IMR-90 (cell line): ENCODE measurements around the gene STOX2. TPM values are rescaled to one million over a fixed set of nuclear protein-coding genes. Genes with fewer than 3 reads are reported as not detected.

Experiments used
- ATAC-seq: fragments of 200-7000 bp; cut with Tn5 transposase; 2 replicates; pipeline ENCODE4 v1.9.1; 2020; ENCODE audit warnings: low read depth, mild to moderate bottlenecking, moderate library complexity
- BruUV-seq: library from RNA; stranded (reverse); fragments of 400-500 nt; replicated peaks from 2 replicates; lab custom pipeline; 2021; lab: Mats Ljungman, UMichigan
- CTCF ChIA-PET: fragments of 300-600 bp; formaldehyde crosslinking; extraction: SDS; loops from one replicate; lab custom pipeline; 2021; ENCODE audit warnings: antibody characterized with exemption; lab: Yijun Ruan, JAX
- POLR2A ChIA-PET: fragments of 300-600 bp; sonication (Branson Sonifier 250); formaldehyde crosslinking; loops from one replicate; lab custom pipeline; 2022; ENCODE audit warnings: antibody characterized with exemption; ENCODE audit not compliant: unreplicated experiment; lab: Charles Lee
- DNase-seq: peaks from one replicate; pipeline ENCODE4 v3.0.0; 2013
- H2AFZ ChIP-seq: replicated peaks from 2 replicates; pipeline ENCODE3; 2013; ENCODE audit warnings: low read length, mild to moderate bottlenecking; ENCODE audit not compliant: poor library complexity
- H2AK5ac ChIP-seq: 2 replicates; pipeline ENCODE4 v1.6.1; 2013; ENCODE audit warnings: low read depth, low read length, inconsistent platforms
- H2AK9ac ChIP-seq: replicated peaks from 2 replicates; pipeline ENCODE3; 2013; ENCODE audit warnings: mild to moderate bottlenecking, low read depth, low read length, moderate library complexity; ENCODE audit not compliant: poor library complexity
- H2BK120ac ChIP-seq: 2 replicates; pipeline ENCODE4 v1.6.1; 2013; ENCODE audit warnings: low read depth, low read length, inconsistent platforms
- H2BK15ac ChIP-seq: 3 replicates; pipeline ENCODE4 v1.6.1; 2013; ENCODE audit warnings: low read depth, low read length, inconsistent platforms
- H2BK20ac ChIP-seq: 2 replicates; pipeline ENCODE4 v1.6.1; 2013; ENCODE audit warnings: low read depth, mild to moderate bottlenecking, inconsistent platforms, low read length, moderate library complexity
- H2BK5ac ChIP-seq: 2 replicates; pipeline ENCODE4 v1.6.1; 2013; ENCODE audit warnings: mild to moderate bottlenecking, low read depth, low read length, inconsistent platforms; ENCODE audit not compliant: poor library complexity, severe bottlenecking
- H3K14ac ChIP-seq: replicated peaks from 2 replicates; pipeline ENCODE4 v1.6.1; 2013; ENCODE audit warnings: low read depth, low read length, inconsistent platforms
- H3K18ac ChIP-seq: 2 replicates; pipeline ENCODE4 v1.6.1; 2013; ENCODE audit warnings: low read depth, low read length, control low read depth
- H3K23ac ChIP-seq: 2 replicates; pipeline ENCODE4 v1.6.1; 2013; ENCODE audit warnings: low read depth, low read length, inconsistent platforms
- H3K27ac ChIP-seq: 2 replicates; pipeline ENCODE4 v1.5.1; 2013; ENCODE audit warnings: mild to moderate bottlenecking, control low read depth, low read length; ENCODE audit not compliant: insufficient read depth
- H3K27me3 ChIP-seq: 2 replicates; pipeline ENCODE4 v1.6.1; 2013; ENCODE audit warnings: low read length; ENCODE audit not compliant: control insufficient read depth, insufficient read depth
- H3K36me3 ChIP-seq: 2 replicates; pipeline ENCODE4 v1.6.1; 2013; ENCODE audit warnings: low read length, mixed read lengths; ENCODE audit not compliant: control insufficient read depth, insufficient read depth
- H3K4ac ChIP-seq: 2 replicates; pipeline ENCODE4 v1.6.1; 2013; ENCODE audit warnings: low read depth, low read length, inconsistent platforms
- H3K4me1 ChIP-seq: 2 replicates; pipeline ENCODE4 v1.6.1; 2013; ENCODE audit warnings: low read length, mixed read lengths; ENCODE audit not compliant: control insufficient read depth, insufficient read depth
- H3K4me2 ChIP-seq: 2 replicates; pipeline ENCODE4 v1.6.1; 2013; ENCODE audit warnings: low read depth, mild to moderate bottlenecking, control low read depth, low read length, moderate library complexity
- H3K4me3 ChIP-seq: 2 replicates; pipeline ENCODE4 v1.5.1; 2013; ENCODE audit warnings: low read depth, mild to moderate bottlenecking, control low read depth, low read length, moderate library complexity; ENCODE audit not compliant: insufficient read depth
- H3K56ac ChIP-seq: 2 replicates; pipeline ENCODE4 v1.6.1; 2013; ENCODE audit warnings: low read length, inconsistent platforms; ENCODE audit not compliant: insufficient read depth; ENCODE audit errors: extremely low read depth
- H3K79me1 ChIP-seq, 2 experiments: 2 replicates each; pipeline ENCODE4 v1.6.1; 2013; ENCODE audit warnings: low read length in 2 of 2, inconsistent platforms in 1 of 2, low read depth in 1 of 2
- H3K9ac ChIP-seq: 2 replicates; pipeline ENCODE4 v1.6.1; 2013; ENCODE audit warnings: low read depth, low read length, control low read depth
- H3K9me1 ChIP-seq: 2 replicates; pipeline ENCODE4 v1.6.1; 2013; ENCODE audit warnings: low read length, inconsistent platforms; ENCODE audit not compliant: insufficient read depth
- H3K9me3 ChIP-seq: 2 replicates; pipeline ENCODE4 v1.6.1; 2013; ENCODE audit warnings: low read length; ENCODE audit not compliant: control insufficient read depth, insufficient read depth
- H4K20me1 ChIP-seq: 2 replicates; pipeline ENCODE4 v1.6.1; 2013; ENCODE audit warnings: low read length, inconsistent platforms; ENCODE audit not compliant: insufficient read depth
- H4K5ac ChIP-seq: 2 replicates; pipeline ENCODE4 v1.6.1; 2013; ENCODE audit warnings: mild to moderate bottlenecking, low read depth, low read length, control low read depth
- H4K8ac ChIP-seq, 2 experiments: 2 replicates each; pipeline ENCODE4 v1.6.1; 2013; ENCODE audit warnings: low read depth in 2 of 2, low read length in 2 of 2, control low read depth in 1 of 2, inconsistent platforms in 1 of 2
- H4K91ac ChIP-seq: 2 replicates; pipeline ENCODE4 v1.6.1; 2013; ENCODE audit warnings: low read depth, low read length, inconsistent platforms; ENCODE audit not compliant: insufficient read depth
- BHLHE40 ChIP-seq: fragments of 150-350 bp; IDR thresholded peaks from 2 replicates; pipeline ENCODE4 v1.6.1; 2016; ENCODE audit warnings: mild to moderate bottlenecking, low read depth, low read length
- CHD1 ChIP-seq: IDR thresholded peaks from 2 replicates; pipeline ENCODE4 v1.6.1; 2012; ENCODE audit warnings: low read depth, low read length, improper control_type of control experiment
- FOS ChIP-seq: fragments of 150-350 bp; IDR thresholded peaks from 2 replicates; pipeline ENCODE4 v1.6.1; 2016; ENCODE audit warnings: low read depth, low read length
- MAZ ChIP-seq: IDR thresholded peaks from 2 replicates; pipeline ENCODE4 v1.6.1; 2012; ENCODE audit warnings: low read depth, mild to moderate bottlenecking, low read length, improper control_type of control experiment, moderate library complexity, borderline replicate concordance
- POLR2A ChIP-seq: IDR thresholded peaks from 2 replicates; pipeline ENCODE4 v1.6.1; 2012; ENCODE audit warnings: mild to moderate bottlenecking, low read depth, low read length
- RAD21 ChIP-seq: IDR thresholded peaks from 2 replicates; pipeline ENCODE4 v1.6.1; 2012; ENCODE audit warnings: low read length, improper control_type of control experiment
- SMC3 ChIP-seq: fragments of 150-350 bp; IDR thresholded peaks from 2 replicates; pipeline ENCODE4 v1.6.1; 2016; ENCODE audit warnings: low read depth, mild to moderate bottlenecking, antibody characterized with exemption, low read length, moderate library complexity
- WGBS, 2 experiments: methylation state at CpG; one replicate each; pipeline versions ENCODE4 v1.1.5 to v1.1.7; 2013; ENCODE audit warnings: missing lambda C conversion rate in 2 of 2; ENCODE audit not compliant: insufficient read length in 1 of 2; ENCODE audit errors: extremely low coverage in 2 of 2; 5-methylcytosine and 5-hydroxymethylcytosine counted together
- dilution Hi-C: fragments of 300-500 bp; cut with HindIII; formaldehyde crosslinking; loops from one replicate; pipeline ENCODE4 v1.14.3; 2018; ENCODE audit warnings: low sequenced_read_pairs; ENCODE audit not compliant: unreplicated experiment
- in situ Hi-C: fragments of 300-500 bp; cut with MboI; formaldehyde crosslinking; loops from 3 replicates; pipeline ENCODE4 v1.14.3; 2019; ENCODE audit warnings: low sequenced_read_pairs, inconsistent platforms, mixed read lengths
- intact Hi-C: fragments of 100-400 bp; cut with micrococcal nuclease; formaldehyde crosslinking; loops from 2 replicates; pipeline ENCODE4 v1.10.0; 2022
- polyA plus RNA-seq, 3 experiments: library from polyadenylated mRNA; depleted of rRNA; stranded (reverse); fragments of >200 nt; gene quantifications; 2 replicates each; pipeline ENCODE4 v1.2.3, GENCODE V29; 2012; ENCODE audit warnings: low replicate concordance in 1 of 3
- total RNA-seq: library from RNA; depleted of rRNA; stranded (reverse); fragments of >200 nt; gene quantifications from 2 replicates; pipeline ENCODE4 v1.2.3, GENCODE V29; 2012
- TF ChIP-seq, protein P1 (sequence below): fragments of 150-350 bp; IDR thresholded peaks from 2 replicates; pipeline ENCODE4 v1.6.1; 2016; ENCODE audit warnings: low read depth, mild to moderate bottlenecking, low read length, moderate library complexity, borderline replicate concordance

Gene STOX2
- total and polyA plus RNA-seq, 2 of the 4 experiments (the other 2 are of a cell fraction), result 1.1 to 5.4 TPM

DNA sequence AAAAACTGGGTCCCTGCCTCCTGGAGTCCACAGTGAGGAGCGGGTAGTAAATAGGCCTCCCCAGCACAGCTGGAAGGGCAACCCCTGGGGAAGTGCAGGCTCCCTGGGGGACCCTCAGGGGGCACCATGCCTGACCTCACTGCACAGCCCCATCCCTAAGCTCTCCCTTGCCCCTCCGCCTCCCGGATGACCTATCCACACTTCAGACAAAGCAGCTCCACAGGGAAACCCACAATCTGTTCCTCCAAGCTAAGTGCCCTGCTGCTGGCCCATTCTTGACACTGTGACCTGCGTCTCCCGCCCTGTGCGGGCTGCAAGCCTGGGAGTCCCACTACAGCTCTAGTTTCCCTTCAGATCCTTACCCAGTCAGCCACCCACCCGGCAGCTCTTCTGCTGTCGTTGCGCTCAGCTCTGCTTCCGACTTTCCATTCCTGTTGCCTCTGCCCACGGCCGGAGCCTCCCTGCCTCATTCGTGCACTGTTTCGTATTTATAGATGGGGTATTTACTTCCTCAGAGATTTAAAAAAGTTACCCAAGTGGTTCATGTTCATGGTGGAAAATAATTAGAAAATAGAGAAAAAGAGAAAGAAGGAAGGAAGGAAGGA lies 47.0 kb upstream of the STOX2 start:
- CTCF ChIA-PET, result no interaction called here
- no peaks in the 10 kb centered on the region for H3K4me1 ChIP-seq

More for the DNA sequence above, 47.0 kb upstream of the STOX2 start:
- H3K27ac ChIP-seq, result no peak overlapping the region
- H3K9ac ChIP-seq, result no peak overlapping the region
- peaks cover 2% of the 10 kb centered on the region; the same call in 1 of the 2 replicates for H3K9me3 ChIP-seq
- H4K5ac ChIP-seq, result no peak overlapping the region
- DNase-seq, result no peak
- H3K27me3 ChIP-seq, result peaks cover 13% of the 10 kb centered on the region; the same call in 1 of the 2 replicates
- no peaks in the 10 kb centered on the region for H3K9me1 ChIP-seq
- H3K36me3 ChIP-seq, result no peaks in the 10 kb centered on the region
- no peak overlapping the region for H2AFZ ChIP-seq
- H2BK15ac ChIP-seq, result no peak overlapping the region
- H3K23ac ChIP-seq, result no peak overlapping the region
- no peaks in the 10 kb centered on the region for H4K20me1 ChIP-seq
- H2AK5ac ChIP-seq, result no peak overlapping the region
- H4K8ac ChIP-seq, result no peak overlapping the region
- no peak overlapping the region for H3K4ac ChIP-seq
- no peak overlapping the region for H3K4me2 ChIP-seq
- no peak overlapping the region for H3K4me3 ChIP-seq
- H2AK9ac ChIP-seq, result no peak overlapping the region
- POLR2A ChIA-PET, result no interaction called here
- dilution Hi-C loops (no loop called here), intact Hi-C loops (no loop called here), in situ Hi-C loops (no loop called here)
- 66% methylated on average over 5 of the region's 14 CpGs; no CpG with 5 or more reads in 1 of the 2 experiments for WGBS, 2 experiments
- ATAC-seq, result no peak
- no peak overlapping the region for H4K91ac ChIP-seq
- no peaks in the 10 kb centered on the region for H3K79me1 ChIP-seq
- H2BK120ac ChIP-seq, result no peak overlapping the region
- no peak overlapping the region for H3K56ac ChIP-seq
- no TSS peak for BruUV-seq
- H2BK5ac ChIP-seq, result no peak overlapping the region
- H2BK20ac ChIP-seq, result no peak overlapping the region
- no peak for TF ChIP-seq CHD1
- TF ChIP-seq, protein P1, sequence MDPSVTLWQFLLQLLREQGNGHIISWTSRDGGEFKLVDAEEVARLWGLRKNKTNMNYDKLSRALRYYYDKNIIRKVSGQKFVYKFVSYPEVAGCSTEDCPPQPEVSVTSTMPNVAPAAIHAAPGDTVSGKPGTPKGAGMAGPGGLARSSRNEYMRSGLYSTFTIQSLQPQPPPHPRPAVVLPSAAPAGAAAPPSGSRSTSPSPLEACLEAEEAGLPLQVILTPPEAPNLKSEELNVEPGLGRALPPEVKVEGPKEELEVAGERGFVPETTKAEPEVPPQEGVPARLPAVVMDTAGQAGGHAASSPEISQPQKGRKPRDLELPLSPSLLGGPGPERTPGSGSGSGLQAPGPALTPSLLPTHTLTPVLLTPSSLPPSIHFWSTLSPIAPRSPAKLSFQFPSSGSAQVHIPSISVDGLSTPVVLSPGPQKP, result no peak
- no peak for TF ChIP-seq RAD21
- TF ChIP-seq FOS, result no peak
- no peak for TF ChIP-seq BHLHE40
- no peak for TF ChIP-seq POLR2A
- TF ChIP-seq SMC3, result no peak
- TF ChIP-seq MAZ, result no peak
- H3K14ac ChIP-seq, result no peak overlapping the region
- H3K18ac ChIP-seq, result no peak overlapping the region
